Measurements from ENCODE around the gene ATE1. TPM values are rescaled to one million over a fixed set of nuclear protein-coding genes. Genes with fewer than 3 reads are reported as not detected.

The ATE1 gene
- total RNA-seq, 6 donors from 2014 or later = 13.5 to 27.9 (median 21.8) TPM

DNA sequence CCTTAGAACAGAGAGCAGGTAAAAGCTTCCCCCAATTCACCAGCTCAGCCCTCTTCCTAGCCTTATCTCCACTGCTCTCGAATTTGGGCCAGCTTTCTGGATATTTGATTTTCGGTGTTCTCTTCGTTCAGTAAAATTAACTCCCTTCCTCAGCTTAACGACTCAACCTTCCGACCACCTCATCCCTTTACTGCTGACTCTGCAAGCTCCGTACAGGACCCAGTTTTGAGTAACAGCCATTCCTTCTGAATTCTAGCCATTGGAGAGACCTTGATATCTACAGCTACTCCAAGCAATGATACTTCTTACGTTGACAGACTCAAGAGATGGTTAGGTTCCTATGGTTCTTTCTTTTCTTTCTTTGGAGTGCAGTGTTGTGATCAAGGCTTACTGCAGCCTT lies 65.8 kb downstream of the ATE1 start:
- ATAC-seq (ENCODE audit: low FRiP score in 2 of 2) = no peak
- WGBS, 2 donors = 96 to 99% methylated on average over 7 of the region's 7 CpGs
- no peak for TF ChIP-seq POLR2A (IDR thresholded peaks at IDR 0.05)
- no peak for TF ChIP-seq EP300 (IDR thresholded peaks at IDR 0.05)
- no peak for DNase-seq
- H3K4me3 ChIP-seq = no peak overlapping the region
- H3K36me3 ChIP-seq = peaks cover 0 to 6% (median 0%) of the 10 kb centered on the region in 4 donors
- H3K27me3 ChIP-seq = no peaks in the 10 kb centered on the region
- no peaks in the 10 kb centered on the region for H3K4me1 ChIP-seq
- no peak overlapping the region for H3K27ac ChIP-seq
- H3K9me3 ChIP-seq = no peaks in the 10 kb centered on the region

DNA sequence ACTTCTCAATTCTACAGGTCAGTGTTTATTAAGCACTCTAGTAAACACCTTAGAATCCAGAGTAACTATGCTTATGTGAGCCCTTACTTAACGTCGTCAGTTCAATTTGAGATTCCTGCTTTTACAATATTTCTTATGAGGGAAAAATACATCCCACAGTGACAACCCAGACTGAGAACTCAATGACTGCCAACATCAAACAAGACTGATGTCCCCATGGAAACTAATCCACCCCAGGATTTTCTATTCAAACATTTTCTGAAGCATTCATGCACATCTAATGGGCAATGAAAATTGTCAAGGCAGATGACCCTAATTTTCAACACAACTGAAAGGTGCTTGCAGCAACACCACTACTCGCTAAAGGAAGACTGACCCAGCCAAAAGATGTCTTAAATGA lies 67.0 kb downstream of the ATE1 start:
- no peak overlapping the region for H3K27ac ChIP-seq
- no peak for DNase-seq
- no peak for ATAC-seq (ENCODE audit: low FRiP score in 2 of 2)
- TF ChIP-seq POLR2AphosphoS5 (IDR thresholded peaks at IDR 0.05) (no peak), EP300 (IDR thresholded peaks at IDR 0.05) (no peak), POLR2A (IDR thresholded peaks at IDR 0.05) (no peak)
- TF ChIP-seq, protein P1, sequence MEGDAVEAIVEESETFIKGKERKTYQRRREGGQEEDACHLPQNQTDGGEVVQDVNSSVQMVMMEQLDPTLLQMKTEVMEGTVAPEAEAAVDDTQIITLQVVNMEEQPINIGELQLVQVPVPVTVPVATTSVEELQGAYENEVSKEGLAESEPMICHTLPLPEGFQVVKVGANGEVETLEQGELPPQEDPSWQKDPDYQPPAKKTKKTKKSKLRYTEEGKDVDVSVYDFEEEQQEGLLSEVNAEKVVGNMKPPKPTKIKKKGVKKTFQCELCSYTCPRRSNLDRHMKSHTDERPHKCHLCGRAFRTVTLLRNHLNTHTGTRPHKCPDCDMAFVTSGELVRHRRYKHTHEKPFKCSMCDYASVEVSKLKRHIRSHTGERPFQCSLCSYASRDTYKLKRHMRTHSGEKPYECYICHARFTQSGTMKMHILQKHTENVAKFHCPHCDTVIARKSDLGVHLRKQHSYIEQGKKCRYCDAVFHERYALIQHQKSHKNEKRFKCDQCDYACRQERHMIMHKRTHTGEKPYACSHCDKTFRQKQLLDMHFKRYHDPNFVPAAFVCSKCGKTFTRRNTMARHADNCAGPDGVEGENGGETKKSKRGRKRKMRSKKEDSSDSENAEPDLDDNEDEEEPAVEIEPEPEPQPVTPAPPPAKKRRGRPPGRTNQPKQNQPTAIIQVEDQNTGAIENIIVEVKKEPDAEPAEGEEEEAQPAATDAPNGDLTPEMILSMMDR (IDR thresholded peaks at IDR 0.05) = no peak
- no peak overlapping the region for H3K4me3 ChIP-seq
- H3K27me3 ChIP-seq = no peaks in the 10 kb centered on the region
- WGBS, 2 donors = 81 to 86% methylated on average over 3 of the region's 3 CpGs
- no peaks in the 10 kb centered on the region for H3K4me1 ChIP-seq
- no peaks in the 10 kb centered on the region for H3K9me3 ChIP-seq
- peaks cover 0 to 15% (median 2%) of the 10 kb centered on the region in 4 donors for H3K36me3 ChIP-seq

DNA sequence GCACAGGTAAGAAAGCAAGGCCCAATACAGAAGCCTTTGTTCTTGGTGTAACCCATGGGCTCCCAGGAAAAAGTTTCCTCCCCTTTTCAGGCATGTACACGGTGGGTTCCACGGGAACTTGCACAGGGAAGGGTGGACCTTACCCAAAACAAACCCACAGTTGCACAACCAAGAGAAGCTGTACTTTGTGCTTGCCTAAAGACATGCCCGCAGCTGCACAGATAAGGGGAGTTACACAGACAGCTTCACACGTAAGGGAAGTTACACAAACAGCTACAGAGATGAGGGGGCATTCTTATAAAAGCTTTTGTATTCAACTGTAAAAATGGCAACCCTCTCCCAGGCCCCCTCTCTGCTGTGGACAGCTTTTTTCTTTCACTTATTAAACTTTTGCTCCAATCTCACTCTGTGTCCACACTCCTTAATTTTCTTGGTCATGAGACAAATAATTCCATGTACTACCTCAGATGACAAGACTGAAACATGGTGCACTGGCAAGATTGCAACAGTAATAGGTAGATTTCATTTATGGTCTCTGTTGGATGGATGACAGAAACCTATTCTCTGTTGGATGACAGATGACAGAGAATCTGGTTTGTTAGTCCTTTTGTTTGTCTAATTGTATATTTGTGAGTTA lies 72.9 kb downstream of the ATE1 start:
- Histone ChIP-seq H3K4me1 (no peaks in the 10 kb centered on the region), H3K4me3 (no peak overlapping the region), H3K27me3 (no peaks in the 10 kb centered on the region), H3K27ac (no peak overlapping the region), H3K36me3 (peaks cover 0 to 26% (median 2%) of the 10 kb centered on the region in 4 donors), H3K9me3 (no peaks in the 10 kb centered on the region)
- TF ChIP-seq, protein P1 (IDR thresholded peaks at IDR 0.05) = no peak
- TF ChIP-seq EP300 (IDR thresholded peaks at IDR 0.05) = no peak
- TF ChIP-seq POLR2A (IDR thresholded peaks at IDR 0.05) = no peak
- TF ChIP-seq POLR2AphosphoS5 (IDR thresholded peaks at IDR 0.05) = no peak
- WGBS, 2 donors = 72 to 93% methylated on average over 4 of the region's 4 CpGs
- no peak for ATAC-seq (ENCODE audit: low FRiP score in 2 of 2)
- no peak for DNase-seq

DNA sequence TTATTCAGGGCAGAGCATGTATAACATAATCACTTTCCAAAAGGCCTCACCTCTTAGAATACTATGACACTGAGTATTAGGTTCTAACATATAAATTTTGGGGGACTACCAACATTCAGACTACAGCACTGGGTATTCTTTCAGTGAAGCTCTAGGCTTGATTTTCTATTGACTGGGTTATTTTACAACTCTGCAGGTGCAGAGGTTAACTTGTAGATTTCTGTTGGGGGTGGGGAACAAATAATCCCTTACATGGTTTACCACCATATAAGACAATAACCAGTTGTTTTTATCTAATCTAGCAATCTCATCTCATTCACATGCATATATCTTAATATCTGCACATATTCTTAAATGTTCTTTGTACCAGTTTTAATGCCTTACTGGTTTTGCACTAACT lies 73.9 kb downstream of the ATE1 start:
- H3K36me3 ChIP-seq = peaks cover 0 to 30% (median 2%) of the 10 kb centered on the region in 4 donors
- H3K4me1 ChIP-seq = no peaks in the 10 kb centered on the region

DNA sequence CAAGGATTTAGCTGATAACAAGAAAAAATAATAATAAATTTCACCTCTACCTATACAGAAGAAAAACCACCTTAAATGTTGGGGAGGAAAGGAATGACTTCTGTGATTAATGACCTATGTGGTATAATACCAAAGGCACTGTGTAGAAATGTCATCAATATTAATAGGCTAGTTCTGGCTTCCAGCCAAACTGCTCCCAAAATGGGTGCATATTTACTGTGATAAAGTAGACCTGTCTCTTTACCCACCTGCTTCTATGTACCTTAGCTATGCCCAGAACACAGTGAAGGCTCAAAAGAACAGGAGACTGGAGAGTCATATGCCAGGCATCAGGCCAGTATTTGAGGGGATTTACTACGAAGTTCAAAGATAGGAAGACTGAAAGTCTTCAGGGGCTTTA lies 76.0 kb downstream of the ATE1 start:
- no peaks in the 10 kb centered on the region for H3K27me3 ChIP-seq
- 82 to 83% methylated on average over 1 of the region's 1 CpG for WGBS, 2 donors
- no peak for TF ChIP-seq POLR2AphosphoS5 (IDR thresholded peaks at IDR 0.05)
- TF ChIP-seq, protein P1 (IDR thresholded peaks at IDR 0.05) = no peak
- no peak for ATAC-seq (ENCODE audit: low FRiP score in 2 of 2)
- H3K4me3 ChIP-seq = no peak overlapping the region
- no peaks in the 10 kb centered on the region for H3K4me1 ChIP-seq
- H3K9me3 ChIP-seq = no peaks in the 10 kb centered on the region
- DNase-seq = no peak
- peaks cover 0 to 40% (median 8%) of the 10 kb centered on the region in 4 donors for H3K36me3 ChIP-seq
- no peak overlapping the region for H3K27ac ChIP-seq

More for the DNA sequence above, 73.9 kb downstream of the ATE1 start:
- Histone ChIP-seq H3K4me3 (no peak overlapping the region), H3K27me3 (no peaks in the 10 kb centered on the region), H3K27ac (no peak overlapping the region), H3K9me3 (no peaks in the 10 kb centered on the region)
- DNase-seq (no peak), ATAC-seq (ENCODE audit: low FRiP score in 2 of 2) (no peak)
- no peak for TF ChIP-seq EP300 (IDR thresholded peaks at IDR 0.05)
- TF ChIP-seq, protein P1 (IDR thresholded peaks at IDR 0.05) = no peak
- no peak for TF ChIP-seq POLR2A (IDR thresholded peaks at IDR 0.05)
- no peak for TF ChIP-seq POLR2AphosphoS5 (IDR thresholded peaks at IDR 0.05)
